H54 (cell line): ENCODE results near the gene PTPRO.

ENCODE experiments used
- DNase-seq: peaks from one replicate; pipeline ENCODE4 v3.0.0; 2011; ENCODE audit warnings: low spot score, mixed read lengths; ENCODE audit not compliant: insufficient read length
- FAIRE-seq: peaks from 3 replicates; lab custom pipeline; 2011; peaks lifted over from hg19 to GRCh38; lab: Jason Lieb, UNC
- POLR2A ChIP-seq: IDR thresholded peaks from 2 replicates; pipeline ENCODE4 v1.6.1; 2011; ENCODE audit warnings: low read depth, mild to moderate bottlenecking, low read length

PTPRO gene

GRCh38 chr12:15646581-15646980 is 324.3 kb downstream of the PTPRO start:
- TF ChIP-seq POLR2A, result no peak
- DNase-seq, result no peak
- no peak for FAIRE-seq
